ENCODE data around the gene LIX1L. TPM values are rescaled to one million over a fixed set of nuclear protein-coding genes. Genes with fewer than 3 reads are reported as not detected.

The LIX1L gene
- total and polyA plus RNA-seq, 2 of the 13 experiments (the other 11 are each of a cell fraction or from before 2014, with no cell fraction given), result 8.1 to 24.9 TPM

DNA sequence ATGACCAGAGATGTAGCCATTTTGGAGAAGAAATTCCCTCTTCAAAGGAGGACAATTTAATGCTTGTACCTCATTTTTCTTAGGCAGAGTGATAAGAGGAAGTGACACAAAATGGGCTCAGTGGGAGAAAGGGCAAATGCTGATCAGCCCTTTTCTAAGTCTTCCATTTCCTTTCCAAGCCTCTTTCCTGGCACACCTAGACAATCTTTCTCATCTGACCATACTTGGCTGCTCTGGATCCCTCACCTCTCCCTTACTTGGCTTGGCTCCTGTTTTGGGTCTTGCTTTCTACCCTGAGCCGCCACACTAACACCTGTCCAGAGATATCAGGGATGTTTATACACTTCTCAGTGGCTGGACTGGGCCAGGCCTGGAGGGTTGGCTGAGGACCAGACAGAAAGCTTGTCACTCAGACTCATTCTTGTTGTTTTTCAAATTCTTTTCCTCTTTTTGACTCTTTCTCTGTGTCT is 25.4 kb upstream of the LIX1L start:
- Histone ChIP-seq H3K4me3 (replicated peaks in 1 of 3; ENCODE audit: insufficient read depth in 1 of 3, low read depth in 2 of 3, low read length in 3 of 3) (no peak overlapping the region), H3K36me3 (replicated peaks in 1 of 2; ENCODE audit: control insufficient read depth in 1 of 2, insufficient read depth in 2 of 2, low read length in 2 of 2) (no peaks in the 10 kb centered on the region), H3K4me2 (ENCODE audit: low read depth, low read length) (no peak overlapping the region), H3K9me3 (ENCODE audit: low read length) (no peaks in the 10 kb centered on the region), H3K4me1 (ENCODE audit: insufficient read depth, low read length) (peaks cover 93% of the 10 kb centered on the region), H3K27ac (ENCODE audit: extremely low read length, insufficient read depth, low read length) (no peak overlapping the region), H3K79me2 (ENCODE audit: insufficient read depth, low read length) (no peaks in the 10 kb centered on the region), H2AFZ (ENCODE audit: low read length) (no peak overlapping the region), H4K20me1 (ENCODE audit: insufficient read depth, low read length) (no peaks in the 10 kb centered on the region), H3K27me3 (ENCODE audit: control insufficient read depth in 1 of 2, insufficient read depth in 2 of 2, low read length in 2 of 2) (no peaks in the 10 kb centered on the region), H3K9ac (ENCODE audit: insufficient read depth, low read depth, low read length) (no peak overlapping the region)
- CTCF ChIA-PET (ENCODE audit: low intra/inter-chr PET ratio, low total read pairs), result no interaction called here
- intact Hi-C loops (cut with micrococcal nuclease; ENCODE audit: unreplicated experiment), result no loop called here
- in situ Hi-C loops (cut with HindIII; ENCODE audit: extremely low pct_ligation_motif_present, low pct_unique_long_range_greater_than_20kb), result no loop called here
- no peak for TF ChIP-seq SRSF4 (IDR thresholded peaks at IDR 0.05; ENCODE audit: low read depth, low read length, poor library complexity, severe bottlenecking)
- TF ChIP-seq ZBTB3 (CRISPR knock-in tag; IDR thresholded peaks at IDR 0.05; ENCODE audit: borderline replicate concordance, low read depth), result no peak
- no peak for TF ChIP-seq NR1H2 (CRISPR knock-in tag; IDR thresholded peaks at IDR 0.05; ENCODE audit: borderline replicate concordance, low read depth)
- TF ChIP-seq ZNF382 (CRISPR knock-in tag; IDR thresholded peaks at IDR 0.05; ENCODE audit: borderline replicate concordance), result no peak
- TF ChIP-seq CERS6 (CRISPR knock-in tag; IDR thresholded peaks at IDR 0.05), result no peak
- no peak for TF ChIP-seq MEIS2 (CRISPR knock-in tag; IDR thresholded peaks at IDR 0.05)
- no peak for TF ChIP-seq ZNF644 (CRISPR knock-in tag; IDR thresholded peaks at IDR 0.05; ENCODE audit: low read depth)
- TF ChIP-seq ZFYVE20 (CRISPR knock-in tag; IDR thresholded peaks at IDR 0.05; ENCODE audit: borderline replicate concordance, low read depth), result no peak
- TF ChIP-seq E2F2 (CRISPR knock-in tag; IDR thresholded peaks at IDR 0.05; ENCODE audit: borderline replicate concordance), result no peak
- no peak for TF ChIP-seq ZFP1 (CRISPR knock-in tag; IDR thresholded peaks at IDR 0.05)
- no peak for TF ChIP-seq ZNF724P (CRISPR knock-in tag; IDR thresholded peaks at IDR 0.05; ENCODE audit: borderline replicate concordance)
- no peak for TF ChIP-seq RAD51 (IDR thresholded peaks at IDR 0.05; ENCODE audit: borderline replicate concordance)
- no peak for TF ChIP-seq ZNF251 (CRISPR knock-in tag; IDR thresholded peaks at IDR 0.05)
- no peak for TF ChIP-seq MIXL1 (CRISPR knock-in tag; IDR thresholded peaks at IDR 0.05)
- no peak for TF ChIP-seq ZNF33A (CRISPR knock-in tag; IDR thresholded peaks at IDR 0.05; ENCODE audit: borderline replicate concordance)
- no peak for TF ChIP-seq SKIL (CRISPR knock-in tag; IDR thresholded peaks at IDR 0.05; ENCODE audit: borderline replicate concordance)
- TF ChIP-seq PHF21A (CRISPR knock-in tag; IDR thresholded peaks at IDR 0.05), result no peak
- no peak for TF ChIP-seq ZNF776 (CRISPR knock-in tag; IDR thresholded peaks at IDR 0.05)
- BruUV-seq (replicated peaks), result no TSS peak
- DNase-seq (ENCODE audit: low spot score) (no peak), ATAC-seq (no peak), FAIRE-seq (no peak)
- WGBS (ENCODE audit: low lambda C conversion rate), result 9% methylated on average over 1 of the region's 1 CpG
- POLR2A ChIA-PET, result interaction anchor here (1.3 kb wide), 1 partner anchor 69 kb away, joined by 4 read pairs; no protein-coding TSS in a partner anchor

Data from HepG2 (cell line).